Measurements from ENCODE around the gene RABGGTA. TPM values are rescaled to one million over a fixed set of nuclear protein-coding genes. Genes with fewer than 3 reads are reported as not detected.

RABGGTA gene, protein sequence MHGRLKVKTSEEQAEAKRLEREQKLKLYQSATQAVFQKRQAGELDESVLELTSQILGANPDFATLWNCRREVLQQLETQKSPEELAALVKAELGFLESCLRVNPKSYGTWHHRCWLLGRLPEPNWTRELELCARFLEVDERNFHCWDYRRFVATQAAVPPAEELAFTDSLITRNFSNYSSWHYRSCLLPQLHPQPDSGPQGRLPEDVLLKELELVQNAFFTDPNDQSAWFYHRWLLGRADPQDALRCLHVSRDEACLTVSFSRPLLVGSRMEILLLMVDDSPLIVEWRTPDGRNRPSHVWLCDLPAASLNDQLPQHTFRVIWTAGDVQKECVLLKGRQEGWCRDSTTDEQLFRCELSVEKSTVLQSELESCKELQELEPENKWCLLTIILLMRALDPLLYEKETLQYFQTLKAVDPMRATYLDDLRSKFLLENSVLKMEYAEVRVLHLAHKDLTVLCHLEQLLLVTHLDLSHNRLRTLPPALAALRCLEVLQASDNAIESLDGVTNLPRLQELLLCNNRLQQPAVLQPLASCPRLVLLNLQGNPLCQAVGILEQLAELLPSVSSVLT
- 10.5 and 11.6 TPM in 2 replicates for total RNA-seq (2014; rRNA removed; shearing (Covaris generic))

DNA sequence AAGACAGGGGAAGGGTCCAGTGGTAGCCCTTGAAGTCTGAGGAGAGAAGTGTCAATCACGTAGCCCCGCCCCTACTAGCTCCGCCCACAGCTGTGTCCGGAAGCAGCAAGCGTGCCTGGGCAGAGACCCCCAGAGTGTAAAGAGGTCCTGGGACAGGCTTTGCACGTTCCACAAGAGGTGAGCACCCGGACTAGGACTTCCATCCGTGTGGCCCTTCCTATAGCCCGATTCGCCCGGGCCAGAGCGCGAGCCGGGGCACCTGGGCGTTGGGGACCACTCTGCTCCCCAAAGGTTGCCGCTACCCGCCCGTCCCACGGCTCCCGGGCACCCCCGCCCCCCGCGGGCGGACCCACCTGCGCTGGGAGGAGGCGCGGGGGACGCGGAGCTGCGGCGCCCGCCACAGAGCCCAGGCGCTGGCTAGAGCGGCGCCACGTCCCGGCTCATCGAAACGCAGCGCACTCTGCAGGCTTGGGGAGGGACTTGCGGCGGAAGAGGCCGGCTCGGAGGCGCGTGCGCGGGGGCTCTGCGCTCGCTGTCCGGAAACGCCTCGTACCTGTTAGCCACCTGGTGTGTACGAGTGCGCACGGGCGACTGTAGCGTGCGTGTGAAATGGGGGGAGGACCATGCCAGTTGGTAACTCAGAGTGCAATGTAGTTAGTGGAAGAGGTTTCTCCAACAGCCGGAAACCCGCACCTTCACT is at the start of gene RABGGTA:
RABGGTA (minus strand) TSS at position 464 of the 700 bp plus-strand sequence. CDS start 482 bp downstream, outside the sequence.
- DNase-seq, result peak; percentile 87 to 90
- Histone ChIP-seq H3K27ac (peak within 1 kb of the TSS; percentile 72), H3K27me3 (no peaks in the 10 kb centered on the region), H3K4me1 (no peaks in the 10 kb centered on the region), H3K36me3 (no peaks in the 10 kb centered on the region), H3K9me3 (replicated peaks) (no peaks in the 10 kb centered on the region), H3K4me3 (peak within 1 kb of the TSS; percentile 80)

DNA sequence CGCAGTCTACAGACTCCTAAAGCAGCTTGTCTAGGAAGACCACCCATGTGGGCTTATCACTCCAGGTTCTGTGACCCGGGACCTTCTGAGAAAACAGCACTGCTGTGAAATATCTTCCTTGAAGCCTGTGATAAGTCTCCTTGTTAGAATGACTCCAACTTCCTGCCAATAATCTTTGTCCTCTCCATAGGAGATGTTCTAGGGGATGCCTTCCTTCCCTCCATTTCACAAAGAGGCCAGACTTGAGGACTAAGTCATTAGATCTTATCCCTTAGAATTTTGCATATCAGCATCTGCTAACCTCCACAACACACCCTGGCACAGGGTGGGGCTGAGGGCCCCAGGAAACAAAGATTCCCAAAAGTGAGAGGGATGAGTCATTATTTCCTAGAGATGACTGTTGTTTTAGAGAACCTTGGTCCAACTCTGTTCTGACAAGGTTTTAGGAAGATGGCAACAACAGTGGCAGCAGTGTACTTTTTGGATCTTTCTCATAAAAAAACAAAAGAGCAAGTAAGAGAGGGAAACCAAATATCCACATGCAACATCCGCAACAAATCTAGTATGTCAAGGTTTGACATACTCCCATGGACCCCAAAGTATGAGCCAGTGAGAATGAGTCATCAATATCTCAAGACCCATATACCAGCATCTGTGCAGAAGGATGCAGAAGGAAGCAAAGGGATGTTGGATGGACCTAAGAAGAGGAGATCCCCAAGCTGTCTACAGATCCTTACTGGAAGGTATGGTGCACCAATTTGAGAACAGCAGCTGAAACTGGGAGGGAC is 45.9 kb upstream of the RABGGTA start:
- Histone ChIP-seq H3K27ac (no peak overlapping the region), H3K27me3 (0 out of 2 replicates have a peak, but pooled peaks cover 4% of the 10 kb centered on the region), H3K36me3 (no peaks in the 10 kb centered on the region), H3K4me1 (no peaks in the 10 kb centered on the region), H3K9me3 (replicated peaks) (no peaks in the 10 kb centered on the region), H3K4me3 (no peak overlapping the region)
- no peak for DNase-seq

DNA sequence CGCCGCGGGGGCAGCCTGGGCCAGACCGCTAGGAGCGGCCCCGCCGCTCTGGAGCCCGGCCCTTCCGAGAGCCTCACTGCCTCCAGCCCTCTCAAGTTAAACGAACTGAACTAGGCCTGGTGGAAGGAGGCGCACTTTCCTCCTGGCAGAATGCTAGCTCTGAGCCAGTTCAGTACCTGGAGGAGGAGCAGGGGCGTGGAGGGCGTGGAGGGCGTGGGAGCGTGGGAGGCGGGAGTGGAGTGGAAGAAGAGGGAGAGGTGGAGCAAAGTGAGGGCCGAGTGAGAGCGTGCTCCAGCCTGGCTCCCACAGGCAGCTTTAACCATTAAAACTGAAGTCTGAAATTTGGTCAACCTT is 45.2 kb upstream of the RABGGTA start:
- Histone ChIP-seq H3K27me3 (no peaks in the 10 kb centered on the region), H3K9me3 (replicated peaks) (no peaks in the 10 kb centered on the region), H3K4me3 (no peak overlapping the region), H3K27ac (no peak overlapping the region), H3K4me1 (no peaks in the 10 kb centered on the region), H3K36me3 (no peaks in the 10 kb centered on the region)
- DNase-seq, result no peak

DNA sequence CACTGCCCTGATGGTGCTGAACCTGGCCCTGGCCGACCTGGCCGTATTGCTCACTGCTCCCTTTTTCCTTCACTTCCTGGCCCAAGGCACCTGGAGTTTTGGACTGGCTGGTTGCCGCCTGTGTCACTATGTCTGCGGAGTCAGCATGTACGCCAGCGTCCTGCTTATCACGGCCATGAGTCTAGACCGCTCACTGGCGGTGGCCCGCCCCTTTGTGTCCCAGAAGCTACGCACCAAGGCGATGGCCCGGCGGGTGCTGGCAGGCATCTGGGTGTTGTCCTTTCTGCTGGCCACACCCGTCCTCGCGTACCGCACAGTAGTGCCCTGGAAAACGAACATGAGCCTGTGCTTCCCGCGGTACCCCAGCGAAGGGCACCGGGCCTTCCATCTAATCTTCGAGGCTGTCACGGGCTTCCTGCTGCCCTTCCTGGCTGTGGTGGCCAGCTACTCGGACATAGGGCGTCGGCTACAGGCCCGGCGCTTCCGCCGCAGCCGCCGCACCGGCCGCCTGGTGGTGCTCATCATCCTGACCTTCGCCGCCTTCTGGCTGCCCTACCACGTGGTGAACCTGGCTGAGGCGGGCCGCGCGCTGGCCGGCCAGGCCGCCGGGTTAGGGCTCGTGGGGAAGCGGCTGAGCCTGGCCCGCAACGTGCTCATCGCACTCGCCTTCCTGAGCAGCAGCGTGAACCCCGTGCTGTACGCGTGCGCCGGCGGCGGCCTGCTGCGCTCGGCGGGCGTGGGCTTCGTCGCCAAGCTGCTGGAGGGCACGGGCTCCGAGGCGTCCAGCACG is 44.6 kb upstream of the RABGGTA start:
- no peak overlapping the region for H3K27ac ChIP-seq
- no peaks in the 10 kb centered on the region for H3K36me3 ChIP-seq
- H3K4me3 ChIP-seq, result no peak overlapping the region
- H3K9me3 ChIP-seq (replicated peaks), result no peaks in the 10 kb centered on the region
- no peaks in the 10 kb centered on the region for H3K27me3 ChIP-seq
- DNase-seq, result no peak
- no peaks in the 10 kb centered on the region for H3K4me1 ChIP-seq

DNA sequence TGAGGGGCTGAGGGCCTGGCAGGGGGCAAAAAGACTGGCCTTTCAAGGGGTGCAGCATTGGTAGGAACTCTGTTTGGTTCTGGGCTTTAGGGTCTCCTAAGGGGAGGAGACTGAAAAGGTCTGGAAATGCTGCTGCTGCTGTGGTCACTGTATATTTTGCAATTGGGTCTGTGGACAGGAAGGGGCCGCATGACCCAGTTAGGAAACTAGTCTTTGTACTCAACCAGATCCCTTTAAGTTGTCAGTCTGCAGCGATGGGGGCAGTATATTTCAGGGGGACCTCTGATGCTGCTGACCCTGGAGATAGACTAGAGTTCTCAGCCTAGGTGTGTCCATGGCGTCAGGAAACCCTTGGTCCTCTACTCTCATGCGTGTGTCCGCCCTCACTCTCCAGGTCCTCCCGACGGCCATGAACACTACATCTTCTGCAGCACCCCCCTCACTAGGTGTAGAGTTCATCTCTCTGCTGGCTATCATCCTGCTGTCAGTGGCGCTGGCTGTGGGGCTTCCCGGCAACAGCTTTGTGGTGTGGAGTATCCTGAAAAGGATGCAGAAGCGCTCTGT is 43.9 kb upstream of the RABGGTA start:
- no peak overlapping the region for H3K27ac ChIP-seq
- H3K4me3 ChIP-seq, result no peak overlapping the region
- H3K36me3 ChIP-seq, result no peaks in the 10 kb centered on the region
- no peaks in the 10 kb centered on the region for H3K4me1 ChIP-seq
- H3K9me3 ChIP-seq (replicated peaks), result no peaks in the 10 kb centered on the region
- no peaks in the 10 kb centered on the region for H3K27me3 ChIP-seq
- no peak for DNase-seq

DNA sequence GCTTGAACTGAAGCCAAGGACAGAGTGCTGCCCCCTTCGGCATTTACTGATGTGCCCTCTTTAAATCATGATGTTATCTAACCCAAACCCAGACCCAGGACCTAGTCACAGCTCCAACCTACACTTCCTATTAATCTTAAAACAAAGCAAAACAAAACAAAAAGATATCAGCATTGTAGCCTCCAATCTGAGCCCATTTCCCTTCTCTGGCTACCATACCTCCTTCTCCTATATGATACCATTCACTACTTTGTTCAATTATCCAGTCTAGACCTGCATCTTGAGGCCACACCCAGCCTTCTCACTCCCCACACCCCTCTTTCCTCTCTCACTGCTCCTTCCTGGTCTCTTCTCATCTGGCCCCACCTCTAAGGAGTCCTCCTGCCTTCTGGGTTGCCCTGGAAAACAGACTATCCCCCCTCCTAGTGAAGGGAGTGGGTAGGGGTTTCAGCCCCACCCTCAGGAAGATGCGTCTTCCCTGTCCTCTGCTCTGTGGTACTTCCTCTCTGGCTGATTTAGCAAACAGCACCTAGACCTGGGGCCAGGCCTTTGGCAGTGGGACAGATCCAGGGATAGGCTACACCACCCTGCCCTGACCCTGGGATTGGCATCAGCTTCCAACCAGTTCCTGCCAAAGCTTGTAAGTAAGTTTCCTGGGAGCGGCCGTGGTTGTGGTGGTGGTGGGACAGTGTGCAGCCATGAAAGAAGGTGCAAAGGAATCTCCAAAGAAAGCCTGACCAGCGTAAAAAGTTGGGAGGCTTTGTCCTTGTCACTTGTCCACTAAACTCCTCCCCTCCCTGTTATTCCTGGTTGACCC is 43.2 kb upstream of the RABGGTA start:
- Histone ChIP-seq H3K27ac (no peak overlapping the region), H3K27me3 (no peaks in the 10 kb centered on the region), H3K9me3 (replicated peaks) (no peaks in the 10 kb centered on the region), H3K36me3 (no peaks in the 10 kb centered on the region; the same call in 1 of the 2 replicates), H3K4me3 (no peak overlapping the region), H3K4me1 (no peaks in the 10 kb centered on the region)
- DNase-seq, result no peak

DNA sequence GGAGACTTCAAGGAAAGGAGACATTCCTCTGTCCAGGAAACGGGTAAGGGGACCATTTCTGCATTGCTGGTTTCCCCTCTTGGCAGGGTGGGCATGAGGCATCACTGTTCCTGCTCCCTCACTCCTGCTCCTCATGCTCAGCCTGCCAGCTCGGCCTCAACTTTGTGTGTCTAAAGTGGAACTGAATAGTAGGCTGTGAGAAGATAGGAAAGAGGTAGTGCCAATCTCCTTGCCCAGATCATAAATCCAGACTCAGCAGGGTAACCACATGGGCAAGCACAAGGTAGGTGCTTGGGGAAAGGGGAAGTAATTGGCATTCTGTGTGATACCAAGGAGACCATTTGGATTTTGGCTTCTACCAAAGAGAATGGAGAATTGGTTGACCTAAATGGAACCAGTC is 42.5 kb upstream of the RABGGTA start:
- Histone ChIP-seq H3K9me3 (replicated peaks) (no peaks in the 10 kb centered on the region), H3K27ac (no peak overlapping the region), H3K4me1 (no peaks in the 10 kb centered on the region), H3K27me3 (no peaks in the 10 kb centered on the region), H3K4me3 (no peak overlapping the region), H3K36me3 (peaks cover 6% of the 10 kb centered on the region; the same call in 1 of the 2 replicates)
- no peak for DNase-seq

DNA sequence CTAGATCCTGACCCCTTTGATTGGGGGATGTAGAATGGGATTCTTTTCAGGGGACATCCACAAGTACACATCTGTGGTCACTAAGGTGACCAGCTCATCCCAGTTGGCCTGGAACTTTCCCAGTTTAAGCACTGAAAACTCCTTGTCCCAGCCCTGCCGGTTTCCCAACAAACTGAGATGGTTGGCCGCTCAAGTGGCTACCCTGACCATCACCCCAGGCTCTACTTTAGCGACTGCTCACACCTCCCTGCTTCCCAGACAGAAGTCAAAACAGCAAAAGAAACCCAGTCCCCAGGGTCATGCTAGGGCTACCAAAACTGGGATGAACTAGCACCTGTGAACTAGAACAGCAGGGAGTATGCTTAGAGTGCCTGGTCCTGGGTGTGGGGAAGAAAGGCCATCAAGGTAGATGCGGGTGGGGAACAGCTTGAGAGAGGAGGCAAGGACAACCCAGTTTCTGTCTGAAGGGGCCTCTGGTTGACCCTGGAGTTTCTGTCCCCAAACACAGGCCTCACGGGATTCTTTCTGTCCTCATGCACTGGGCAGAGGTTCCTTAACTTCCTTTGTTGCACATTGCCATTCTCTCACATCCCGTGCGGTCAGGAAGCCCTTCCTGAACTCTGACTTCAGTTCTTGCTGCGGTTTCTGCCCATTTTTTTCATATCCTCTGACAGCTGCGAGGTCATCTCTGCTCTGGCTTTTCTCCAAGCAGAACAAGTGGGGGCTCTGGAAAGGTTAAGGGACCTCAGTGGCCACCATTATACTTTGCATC is 41.5 kb upstream of the RABGGTA start:
- no peak overlapping the region for H3K4me3 ChIP-seq
- H3K9me3 ChIP-seq (replicated peaks), result no peaks in the 10 kb centered on the region
- peaks cover 13% of the 10 kb centered on the region for H3K36me3 ChIP-seq
- DNase-seq, result peak; percentile 21 to 38
- H3K27ac ChIP-seq, result no peak overlapping the region
- no peaks in the 10 kb centered on the region for H3K4me1 ChIP-seq
- H3K27me3 ChIP-seq, result no peaks in the 10 kb centered on the region

DNA sequence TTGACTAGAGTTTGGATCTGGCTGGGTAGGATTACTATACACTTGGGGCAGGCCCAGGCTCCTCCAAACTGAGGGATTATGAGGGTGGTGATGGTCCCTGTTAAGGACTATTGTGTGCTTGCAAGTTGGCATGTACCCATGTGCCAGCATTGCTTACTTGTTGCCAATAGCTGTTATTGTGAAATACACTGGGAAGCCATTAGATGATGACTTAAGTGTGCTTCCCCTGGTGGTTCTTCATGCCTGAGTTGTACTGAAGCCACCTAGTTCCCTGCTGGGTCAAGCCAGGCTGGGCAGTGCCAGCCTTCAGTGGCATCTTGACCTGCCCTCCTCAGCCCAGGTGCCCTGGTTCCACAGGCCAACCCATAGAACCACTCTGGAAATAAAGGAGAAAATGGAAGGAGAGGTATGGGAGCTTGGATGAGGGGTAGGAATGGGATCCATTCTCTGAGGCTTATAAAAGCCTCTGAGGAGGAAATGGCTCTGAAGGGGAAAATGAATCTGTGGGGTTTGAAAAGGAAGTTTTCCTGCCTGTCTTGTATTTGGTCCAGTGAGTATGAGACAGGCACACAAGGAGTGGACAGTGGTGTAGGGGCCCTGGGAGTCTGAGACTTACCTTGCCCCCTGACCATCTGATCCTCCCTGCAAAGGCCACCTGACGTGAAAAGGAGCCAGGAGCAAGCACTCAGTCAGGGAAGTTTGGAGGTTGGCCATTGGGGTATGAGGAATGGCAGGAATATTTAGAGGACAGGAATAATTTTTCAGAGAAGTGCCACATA is 40.6 kb upstream of the RABGGTA start:
- no peak overlapping the region for H3K27ac ChIP-seq

DNA sequence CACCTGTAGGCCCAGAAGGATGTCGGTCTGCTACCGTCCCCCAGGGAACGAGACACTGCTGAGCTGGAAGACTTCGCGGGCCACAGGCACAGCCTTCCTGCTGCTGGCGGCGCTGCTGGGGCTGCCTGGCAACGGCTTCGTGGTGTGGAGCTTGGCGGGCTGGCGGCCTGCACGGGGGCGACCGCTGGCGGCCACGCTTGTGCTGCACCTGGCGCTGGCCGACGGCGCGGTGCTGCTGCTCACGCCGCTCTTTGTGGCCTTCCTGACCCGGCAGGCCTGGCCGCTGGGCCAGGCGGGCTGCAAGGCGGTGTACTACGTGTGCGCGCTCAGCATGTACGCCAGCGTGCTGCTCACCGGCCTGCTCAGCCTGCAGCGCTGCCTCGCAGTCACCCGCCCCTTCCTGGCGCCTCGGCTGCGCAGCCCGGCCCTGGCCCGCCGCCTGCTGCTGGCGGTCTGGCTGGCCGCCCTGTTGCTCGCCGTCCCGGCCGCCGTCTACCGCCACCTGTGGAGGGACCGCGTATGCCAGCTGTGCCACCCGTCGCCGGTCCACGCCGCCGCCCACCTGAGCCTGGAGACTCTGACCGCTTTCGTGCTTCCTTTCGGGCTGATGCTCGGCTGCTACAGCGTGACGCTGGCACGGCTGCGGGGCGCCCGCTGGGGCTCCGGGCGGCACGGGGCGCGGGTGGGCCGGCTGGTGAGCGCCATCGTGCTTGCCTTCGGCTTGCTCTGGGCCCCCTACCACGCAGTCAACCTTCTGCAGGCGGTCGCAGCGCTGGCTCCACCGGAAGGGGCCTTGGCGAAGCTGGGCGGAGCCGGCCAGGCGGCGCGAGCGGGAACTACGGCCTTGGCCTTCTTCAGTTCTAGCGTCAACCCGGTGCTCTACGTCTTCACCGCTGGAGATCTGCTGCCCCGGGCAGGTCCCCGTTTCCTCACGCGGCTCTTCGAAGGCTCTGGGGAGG is 39.5 kb upstream of the RABGGTA start, which contains the start of gene LTB4R:
LTB4R (plus strand) TSS at position 857 of the 959 bp plus-strand sequence. CDS start 4,150 bp downstream, outside the sequence.
- no peak for DNase-seq
- Histone ChIP-seq H3K27me3 (no peaks in the 10 kb centered on the region), H3K4me1 (no peaks in the 10 kb centered on the region), H3K4me3 (no peak within 1 kb of the TSS), H3K36me3 (peaks cover 17% of the 10 kb centered on the region), H3K27ac (no peak within 1 kb of the TSS), H3K9me3 (replicated peaks) (no peaks in the 10 kb centered on the region)

More for the DNA sequence above, 40.6 kb upstream of the RABGGTA start:
- Histone ChIP-seq H3K4me3 (no peak overlapping the region), H3K4me1 (no peaks in the 10 kb centered on the region), H3K36me3 (peaks cover 13% of the 10 kb centered on the region), H3K9me3 (replicated peaks) (no peaks in the 10 kb centered on the region), H3K27me3 (no peaks in the 10 kb centered on the region)
- DNase-seq, result no peak

DNA sequence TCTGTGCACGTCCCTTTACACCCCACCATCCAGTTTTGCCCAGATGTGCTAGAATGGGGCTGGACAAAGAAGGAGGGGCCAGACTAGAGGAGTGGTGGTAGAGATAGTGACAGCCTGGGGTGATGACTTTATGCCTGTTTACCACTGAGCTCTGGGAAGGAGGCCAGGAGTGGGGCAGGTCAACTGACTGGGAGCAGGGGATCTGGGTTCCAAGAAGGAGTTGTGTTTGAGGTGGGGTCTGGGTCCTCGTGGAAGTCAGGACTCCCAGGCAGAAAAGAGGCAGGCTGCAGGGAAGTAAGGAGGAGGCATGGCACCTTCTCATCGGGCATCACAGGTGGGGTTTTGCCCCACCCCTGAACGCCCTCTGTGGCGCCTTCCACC is 38.9 kb upstream of the RABGGTA start:
- H3K27ac ChIP-seq, result no peak overlapping the region
- DNase-seq, result no peak

More for the DNA sequence above, 38.9 kb upstream of the RABGGTA start:
- Histone ChIP-seq H3K27me3 (no peaks in the 10 kb centered on the region), H3K9me3 (replicated peaks) (no peaks in the 10 kb centered on the region), H3K36me3 (peaks cover 24% of the 10 kb centered on the region), H3K4me1 (no peaks in the 10 kb centered on the region), H3K4me3 (no peak overlapping the region)

Measured in SJCRH30 (cell line).